B cell (primary cell): ENCODE data around the gene PTCD1. TPM values are rescaled to one million over a fixed set of nuclear protein-coding genes. Genes with fewer than 3 reads are reported as not detected.

ENCODE experiments used
- ATAC-seq: fragments of 200-7000 bp; cut with Tn5 transposase; one replicate; pipeline ENCODE4 v1.10.0; 2021; ENCODE audit warnings: low read depth, mild to moderate bottlenecking, moderate number of reproducible peaks, moderate library complexity
- CTCF ChIA-PET: fragments of 350-600 bp; sonication (Branson Sonifier 250); formaldehyde crosslinking; loops from one replicate; lab custom pipeline; 2021; ENCODE audit warnings: antibody characterized with exemption, inconsistent platforms; lab: Charles Lee
- POLR2A ChIA-PET: fragments of 350-600 bp; sonication (Branson Sonifier 250); formaldehyde crosslinking; loops from one replicate; lab custom pipeline; 2021; ENCODE audit warnings: antibody characterized with exemption; lab: Charles Lee
- DNase-seq: peaks from one replicate; pipeline ENCODE4 v3.0.0; 2013
- H2AFZ ChIP-seq: 2 replicates; pipeline ENCODE4 v1.6.1; 2012; ENCODE audit warnings: mild to moderate bottlenecking, low read depth, low read length; ENCODE audit not compliant: insufficient read depth, poor library complexity, severe bottlenecking
- H3K27ac ChIP-seq, 2 donors: 1 replicate in 1 of 2; 2 replicates in 1 of 2; pipeline ENCODE4 v1.5.1; 2012 to 2013; ENCODE audit warnings: low read length in 2 of 2, mild to moderate bottlenecking in 2 of 2, moderate library complexity in 1 of 2
- H3K27me3 ChIP-seq, 4 experiments: fragments of 200-600 bp in 1 of 4; sonication (generic) in 1 of 4; replicated peaks in 1 of 4; 1 replicate in 2 of 4; 2 replicates in 2 of 4; pipeline versions ENCODE4 v1.6.1 to v1.7.0; 2013 to 2016; ENCODE audit warnings: low read length in 3 of 4, mild to moderate bottlenecking in 2 of 4, mixed read lengths in 1 of 4, moderate library complexity in 1 of 4; ENCODE audit not compliant: insufficient read depth in 4 of 4, control insufficient read depth in 3 of 4; ENCODE audit errors: control extremely low read depth in 1 of 4
- H3K36me3 ChIP-seq, 2 experiments: replicated peaks in 1 of 2; 1 replicate in 1 of 2; 2 replicates in 1 of 2; pipeline versions ENCODE4 v1.6.1 to v1.7.1; 2013; ENCODE audit warnings: low read length in 1 of 2; ENCODE audit not compliant: insufficient read depth in 2 of 2, control insufficient read depth in 1 of 2; ENCODE audit errors: control extremely low read depth in 1 of 2, extremely low read depth in 1 of 2
- H3K4me1 ChIP-seq, 2 donors: fragments of 200-600 bp in 1 of 2; sonication (generic) in 1 of 2; 1 replicate in 1 of 2; 2 replicates in 1 of 2; pipeline versions ENCODE4 v1.5.1 to v1.6.1; 2013 to 2017; ENCODE audit warnings: low read length in 2 of 2; ENCODE audit not compliant: control insufficient read depth in 2 of 2, insufficient read depth in 2 of 2
- H3K4me2 ChIP-seq: replicated peaks from 2 replicates; pipeline ENCODE3; 2012; ENCODE audit warnings: mild to moderate bottlenecking, low read depth, low read length; ENCODE audit not compliant: poor library complexity, severe bottlenecking
- H3K4me3 ChIP-seq, 5 experiments: fragments of 200-600 bp in 1 of 5; sonication (generic) in 1 of 5; 1 replicate in 3 of 5; 2 replicates in 2 of 5; pipeline versions ENCODE4 v1.5.1 to v1.7.0; 2011 to 2016; ENCODE audit warnings: low read length in 4 of 5, mild to moderate bottlenecking in 4 of 5, low read depth in 2 of 5, control low read depth in 1 of 5, moderate library complexity in 1 of 5; ENCODE audit not compliant: insufficient read depth in 1 of 5; ENCODE audit errors: control extremely low read depth in 1 of 5, extremely low read depth in 1 of 5
- H3K79me2 ChIP-seq: fragments of 200-600 bp; sonication (generic); one replicate; pipeline ENCODE4 v1.6.0; 2016; ENCODE audit warnings: low read length; ENCODE audit not compliant: control insufficient read depth, insufficient read depth
- H3K9ac ChIP-seq: fragments of 200-600 bp; sonication (generic); 2 replicates; pipeline ENCODE4 v1.6.1; 2017; ENCODE audit warnings: mild to moderate bottlenecking, low read length, moderate library complexity
- H3K9me3 ChIP-seq, 3 donors: one replicate each; pipeline versions ENCODE4 v1.6.1 to v1.7.1; 2013; ENCODE audit warnings: low read length in 2 of 3; ENCODE audit not compliant: control insufficient read depth in 2 of 3, insufficient read depth in 1 of 3; ENCODE audit errors: control extremely low read depth in 1 of 3
- H4K20me1 ChIP-seq: 2 replicates; pipeline ENCODE4 v1.6.0; 2012; ENCODE audit warnings: mild to moderate bottlenecking, low read length; ENCODE audit not compliant: insufficient read depth, control insufficient read depth, poor library complexity, severe bottlenecking
- H3K27ac Mint-ChIP-seq: one replicate; pipeline ENCODE4 v1.8.0; 2021; ENCODE audit warnings: mixed read lengths
- H3K27me3 Mint-ChIP-seq: one replicate; pipeline ENCODE4 v1.8.0; 2021; ENCODE audit warnings: mixed read lengths
- H3K4me1 Mint-ChIP-seq: one replicate; pipeline ENCODE4 v1.8.0; 2021; ENCODE audit warnings: mixed read lengths
- H3K4me3 Mint-ChIP-seq: one replicate; pipeline ENCODE4 v1.8.0; 2021; ENCODE audit warnings: mixed read lengths
- H3K9me3 Mint-ChIP-seq: one replicate; pipeline ENCODE4 v1.8.0; 2022; ENCODE audit warnings: mixed read lengths; ENCODE audit not compliant: insufficient read depth
- EZH2 ChIP-seq: IDR thresholded peaks from 2 replicates; pipeline ENCODE4 v1.6.1; 2012; ENCODE audit warnings: borderline replicate concordance, low read depth, mild to moderate bottlenecking, moderate library complexity, low read length; ENCODE audit not compliant: insufficient read depth, poor library complexity, severe bottlenecking
- WGBS: methylation state at CpG from one replicate; pipeline ENCODE4 v1.1.5; 2013; ENCODE audit warnings: missing lambda C conversion rate; ENCODE audit not compliant: insufficient coverage; 5-methylcytosine and 5-hydroxymethylcytosine counted together
- intact Hi-C: fragments of 100-400 bp; cut with micrococcal nuclease; formaldehyde crosslinking; loops from one replicate; pipeline ENCODE4 v1.10.0; 2022
- polyA plus RNA-seq: library from polyadenylated mRNA; depleted of rRNA; stranded (reverse); fragments of >200 nt; gene quantifications from 2 replicates; pipeline ENCODE4 v1.2.3, GENCODE V29; 2012
- total RNA-seq, 2 donors: library from RNA; stranded (reverse); fragments of 120-200 nt in 1 of 2; gene quantifications; 1 replicate in 1 of 2; 2 replicates in 1 of 2; pipeline versions ENCODE4 v1.2.3 to v1.2.4, GENCODE V29; 2013 to 2022
- TF ChIP-seq, protein P1 (sequence below): fragments of 200-600 bp; IDR thresholded peaks from one replicate; pipeline ENCODE4 v1.8.0; 2022; ENCODE audit warnings: antibody characterized with exemption, mild to moderate bottlenecking

Gene PTCD1
- total and polyA plus RNA-seq, 2 donors (not counting 1 experiment from before 2014, with no cell fraction given), result 9.7 to 14.8 TPM

DNA sequence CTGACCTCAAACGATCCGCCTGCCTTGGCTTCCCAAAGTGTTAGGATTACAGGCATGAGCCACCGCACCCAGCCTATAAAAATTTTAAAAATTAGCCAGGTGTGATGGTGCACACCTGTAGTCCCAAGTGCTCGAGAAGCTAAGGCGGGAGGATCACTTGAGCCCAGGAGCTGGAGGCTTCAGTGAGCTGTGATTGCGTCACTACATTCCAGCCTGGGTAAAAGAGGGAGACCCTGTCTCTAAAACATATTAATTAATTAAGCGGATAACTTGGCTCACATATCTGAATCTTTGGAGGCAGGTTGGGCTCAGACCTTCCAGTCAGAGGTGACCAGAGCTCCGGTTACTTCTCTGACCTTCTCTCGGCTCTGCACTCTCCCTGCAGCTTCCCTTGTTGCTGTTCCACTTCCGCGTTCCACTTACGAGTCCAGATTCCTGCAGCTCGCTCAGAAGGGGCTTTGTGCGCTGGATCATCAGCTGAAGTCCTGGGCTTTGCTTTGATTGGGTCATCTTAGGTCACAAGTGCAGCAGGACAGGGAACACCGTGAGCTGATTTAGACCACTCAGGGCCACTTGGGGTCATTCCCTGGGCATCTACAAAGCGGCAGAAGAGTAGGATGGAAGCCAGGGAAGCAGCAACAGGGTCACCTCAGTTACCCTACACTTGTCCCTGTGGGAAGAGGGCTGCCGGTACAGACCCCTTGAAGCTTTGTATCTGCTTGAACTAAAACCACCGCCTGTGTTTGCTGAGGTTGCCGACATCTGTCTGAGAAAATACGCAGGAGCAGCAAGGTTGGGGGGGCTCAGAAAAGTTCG lies 66.1 kb downstream of the PTCD1 start:
- no peak overlapping the region for H3K9ac ChIP-seq
- H3K4me1 Mint-ChIP-seq, result peaks cover 9% of the 10 kb centered on the region
- ATAC-seq, result no peak
- H3K27ac ChIP-seq, result no peak overlapping the region
- H3K4me3 ChIP-seq, result no peak overlapping the region
- intact Hi-C loops, result loop anchor here (10.0 kb wide), 3 partner anchors 102 to 228 kb away; partner anchors contain the start of genes FAM200A, SMURF1, ZNF655 and ZNF789
- no peak overlapping the region for H3K4me2 ChIP-seq
- no peak for DNase-seq
- peak overlapping the region; percentile 78 for H3K4me3 Mint-ChIP-seq
- CTCF ChIA-PET, result interaction anchor here (0.8 to 1.2 kb wide), 3 partner anchors 11 to 21 kb away, joined by 3 to 4 read pairs (median 4); no protein-coding TSS in a partner anchor
- H3K79me2 ChIP-seq, result peaks cover 47% of the 10 kb centered on the region
- POLR2A ChIA-PET, result interaction anchor here (4.0 kb wide), 1 partner anchor 35 kb away, joined by 33 read pairs; the partner anchor contains the start of genes BUD31 and PDAP1
- no peaks in the 10 kb centered on the region for H3K9me3 Mint-ChIP-seq
- peaks cover 31% of the 10 kb centered on the region for H4K20me1 ChIP-seq
- peaks cover 20 to 26% of the 10 kb centered on the region in 2 donors for H3K4me1 ChIP-seq
- no peak overlapping the region for H2AFZ ChIP-seq
- H3K27ac Mint-ChIP-seq, result no peak overlapping the region
- H3K27me3 Mint-ChIP-seq, result no peaks in the 10 kb centered on the region
- WGBS, result 94% methylated on average over 17 of the region's 21 CpGs
- no peak for TF ChIP-seq EZH2
- TF ChIP-seq, protein P1, sequence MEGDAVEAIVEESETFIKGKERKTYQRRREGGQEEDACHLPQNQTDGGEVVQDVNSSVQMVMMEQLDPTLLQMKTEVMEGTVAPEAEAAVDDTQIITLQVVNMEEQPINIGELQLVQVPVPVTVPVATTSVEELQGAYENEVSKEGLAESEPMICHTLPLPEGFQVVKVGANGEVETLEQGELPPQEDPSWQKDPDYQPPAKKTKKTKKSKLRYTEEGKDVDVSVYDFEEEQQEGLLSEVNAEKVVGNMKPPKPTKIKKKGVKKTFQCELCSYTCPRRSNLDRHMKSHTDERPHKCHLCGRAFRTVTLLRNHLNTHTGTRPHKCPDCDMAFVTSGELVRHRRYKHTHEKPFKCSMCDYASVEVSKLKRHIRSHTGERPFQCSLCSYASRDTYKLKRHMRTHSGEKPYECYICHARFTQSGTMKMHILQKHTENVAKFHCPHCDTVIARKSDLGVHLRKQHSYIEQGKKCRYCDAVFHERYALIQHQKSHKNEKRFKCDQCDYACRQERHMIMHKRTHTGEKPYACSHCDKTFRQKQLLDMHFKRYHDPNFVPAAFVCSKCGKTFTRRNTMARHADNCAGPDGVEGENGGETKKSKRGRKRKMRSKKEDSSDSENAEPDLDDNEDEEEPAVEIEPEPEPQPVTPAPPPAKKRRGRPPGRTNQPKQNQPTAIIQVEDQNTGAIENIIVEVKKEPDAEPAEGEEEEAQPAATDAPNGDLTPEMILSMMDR, result no peak
- no peaks in the 10 kb centered on the region for H3K27me3 ChIP-seq
- H3K36me3 ChIP-seq, result peaks cover 0 to 7% of the 10 kb centered on the region in 2 experiments
- no peaks in the 10 kb centered on the region for H3K9me3 ChIP-seq
